GM19023 (cell line): ENCODE results near the gene RORB.

ENCODE experiments used
- ATAC-seq: cut with Tn5 transposase; IDR thresholded peaks from one replicate; pipeline ENCODE4 v1.9.1; 2021; ENCODE audit warnings: mild to moderate bottlenecking, moderate library complexity; ENCODE audit not compliant: unreplicated experiment

Gene RORB

GRCh38 chr9:74697535-74697934 lies 200.4 kb downstream of the RORB start:
- no peak for ATAC-seq

GRCh38 chr9:74711341-74711740 lies 214.2 kb downstream of the RORB start:
- ATAC-seq: no peak

- no peak for ATAC-seq
Measured at GRCh38 chr9:74718709-74719108, 221.6 kb downstream of the RORB start.

- no peak for ATAC-seq
Measured at GRCh38 chr9:74719306-74719705, 222.2 kb downstream of the RORB start.

GRCh38 chr9:74721696-74722660 lies 224.8 kb downstream of the RORB start:
- no peak for ATAC-seq

GRCh38 chr9:74724317-74724716 lies 227.2 kb downstream of the RORB start:
- no peak for ATAC-seq

GRCh38 chr9:74726581-74726980 lies 229.4 kb downstream of the RORB start:
- no peak for ATAC-seq

- no peak for ATAC-seq
Measured at GRCh38 chr9:74728176-74728575, 231.0 kb downstream of the RORB start.

- no peak for ATAC-seq
Measured at GRCh38 chr9:74729136-74729695, 232.1 kb downstream of the RORB start.

GRCh38 chr9:74735761-74736160 lies 238.6 kb downstream of the RORB start:
- ATAC-seq: no peak

GRCh38 chr9:74736646-74737045 lies 239.5 kb downstream of the RORB start:
- ATAC-seq: no peak

- no peak for ATAC-seq
Measured at GRCh38 chr9:74742191-74742790, 245.2 kb downstream of the RORB start.
